ENCODE data around the gene TMEM115.

TMEM115 gene

DNA sequence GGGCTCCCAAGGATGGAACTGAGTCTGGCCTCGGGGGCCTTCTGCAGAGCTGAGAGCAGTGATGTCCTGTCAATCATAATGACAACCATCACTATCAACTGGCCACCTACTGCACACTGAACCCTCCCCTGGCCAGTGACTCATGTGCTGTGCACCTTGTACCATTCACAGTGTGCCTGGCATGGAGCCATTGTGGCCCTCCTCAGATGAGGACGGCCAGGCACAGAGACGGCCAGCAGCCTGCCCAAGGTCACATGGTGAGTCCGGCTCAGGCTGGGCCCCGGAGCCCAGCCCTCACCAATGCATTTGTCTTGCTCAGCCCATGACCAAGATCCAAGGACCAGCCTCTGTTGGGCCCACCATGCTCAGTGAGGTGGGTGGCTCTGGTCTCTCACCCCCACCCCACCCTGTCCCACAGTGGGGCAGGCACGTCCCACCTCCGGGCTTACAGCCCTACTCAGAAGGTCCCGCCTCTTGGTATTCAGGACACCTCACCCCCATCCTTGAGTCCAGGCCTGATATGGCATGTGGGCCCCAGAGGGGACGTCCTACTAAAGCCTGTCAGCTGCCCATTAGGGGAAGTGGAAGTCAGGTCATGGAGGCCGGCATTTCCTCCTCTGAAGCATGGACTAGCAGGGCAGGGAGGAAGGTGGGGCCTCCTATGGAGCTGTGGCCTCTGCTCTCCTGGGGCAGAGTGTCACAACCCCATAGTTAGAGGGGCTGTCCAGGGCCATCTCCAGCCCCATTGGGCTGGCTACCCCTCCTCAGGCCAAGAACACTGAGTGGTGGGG, 35.9 kb upstream of the TMEM115 start:
- no peak overlapping the region for H3K4me3 ChIP-seq (ENCODE audit: low read depth, low read length)

GRCh38 chr3:50393061-50393460, 33.7 kb upstream of the TMEM115 start:
- no peak for TF ChIP-seq CTCF (IDR thresholded peaks at IDR 0.05; ENCODE audit: low read depth, low read length, missing control alignments)
- H3K4me3 ChIP-seq (ENCODE audit: low read depth, low read length) = no peak overlapping the region
- no peak for DNase-seq (ENCODE audit: low read depth)
- in situ Hi-C loops (cut with HindIII; ENCODE audit: low sequenced_read_pairs) = no loop called here

More for the DNA sequence above, 35.9 kb upstream of the TMEM115 start:
- TF ChIP-seq CTCF (IDR thresholded peaks at IDR 0.05; ENCODE audit: low read depth, low read length, missing control alignments) = no peak
- no peak for DNase-seq (ENCODE audit: low read depth)
- in situ Hi-C loops (cut with HindIII; ENCODE audit: low sequenced_read_pairs) = no loop called here

DNA sequence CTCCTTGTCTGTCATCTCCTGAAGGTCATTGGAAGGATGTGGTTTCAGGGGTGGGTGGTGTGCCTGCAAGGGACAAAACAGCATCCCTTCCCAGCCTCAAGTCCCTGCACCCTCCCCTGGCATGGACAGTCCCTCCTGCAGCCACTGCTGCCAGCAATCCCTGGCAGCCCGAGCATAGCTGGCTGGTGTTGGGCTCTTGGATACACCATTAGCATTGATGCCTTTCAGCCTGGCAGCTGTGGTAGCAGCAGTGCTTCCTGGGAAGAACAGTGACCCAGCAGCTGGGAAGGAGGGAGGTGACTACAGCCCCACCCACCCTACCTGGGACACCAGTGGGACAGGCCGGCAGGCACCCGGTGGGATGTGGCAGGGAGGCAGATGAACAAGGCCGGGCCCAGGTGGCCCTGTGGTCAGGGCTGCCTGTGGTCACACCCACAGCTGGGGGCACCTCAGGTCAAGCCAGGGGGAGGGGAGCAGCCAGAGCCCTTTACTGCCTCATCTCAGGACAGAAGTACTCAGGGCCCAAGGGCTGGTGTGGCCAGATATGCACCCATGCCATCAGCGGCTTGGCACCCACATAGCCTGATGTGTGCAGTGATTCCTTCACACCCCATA, 32.9 kb upstream of the TMEM115 start:
- in situ Hi-C loops (cut with HindIII; ENCODE audit: low sequenced_read_pairs) = no loop called here

DNA sequence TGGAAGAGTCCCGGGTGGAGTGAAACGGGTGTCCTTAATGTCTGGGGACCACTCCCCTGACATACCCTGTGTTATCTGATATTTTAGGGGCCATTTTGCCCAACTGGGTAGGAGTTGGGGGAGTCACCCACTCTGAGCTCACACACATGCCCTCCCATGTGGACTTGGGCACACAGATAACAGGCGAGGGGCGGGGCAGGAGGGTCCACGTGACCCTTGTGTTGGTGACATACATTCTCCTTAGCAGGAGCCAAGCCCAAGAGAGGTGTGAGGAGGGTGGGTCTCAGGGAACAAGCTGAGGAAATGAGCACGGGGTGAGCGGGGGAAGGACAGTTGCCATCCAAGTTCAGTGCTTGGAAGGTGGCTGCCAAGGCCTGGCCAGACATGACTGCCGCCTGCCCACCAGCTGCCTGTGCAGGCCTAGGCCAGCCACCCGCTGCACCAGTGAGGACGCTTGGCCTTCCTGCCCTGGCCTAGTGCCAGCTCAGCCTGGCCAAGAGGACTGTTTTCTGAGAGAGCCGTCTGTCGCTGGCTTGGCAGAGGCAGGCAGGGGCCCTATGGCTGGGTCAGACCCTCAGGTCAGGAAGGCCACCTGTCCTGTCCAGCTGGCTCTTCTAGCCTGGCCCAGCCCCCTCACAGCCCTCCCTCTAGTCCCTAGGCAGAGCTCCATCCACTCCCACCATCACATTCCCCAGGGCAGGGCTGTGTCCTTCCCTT, 31.3 kb upstream of the TMEM115 start:
- in situ Hi-C loops (cut with HindIII; ENCODE audit: low sequenced_read_pairs) = no loop called here
- TF ChIP-seq CTCF (IDR thresholded peaks at IDR 0.05; ENCODE audit: low read depth, low read length, missing control alignments) = no peak
- no peak overlapping the region for H3K4me3 ChIP-seq (ENCODE audit: low read depth, low read length)
- DNase-seq (ENCODE audit: low read depth) = no peak

More for the DNA sequence above, 32.9 kb upstream of the TMEM115 start:
- TF ChIP-seq CTCF (IDR thresholded peaks at IDR 0.05; ENCODE audit: low read depth, low read length, missing control alignments) = no peak
- DNase-seq (ENCODE audit: low read depth) = no peak
- no peak overlapping the region for H3K4me3 ChIP-seq (ENCODE audit: low read depth, low read length)

- in situ Hi-C loops (cut with HindIII; ENCODE audit: low sequenced_read_pairs) = no loop called here
- DNase-seq (ENCODE audit: low read depth) = no peak
- no peak overlapping the region for H3K4me3 ChIP-seq (ENCODE audit: low read depth, low read length)
- no peak for TF ChIP-seq CTCF (IDR thresholded peaks at IDR 0.05; ENCODE audit: low read depth, low read length, missing control alignments)
Observed at GRCh38 chr3:50389414-50389767, 30.1 kb upstream of the TMEM115 start.

DNA sequence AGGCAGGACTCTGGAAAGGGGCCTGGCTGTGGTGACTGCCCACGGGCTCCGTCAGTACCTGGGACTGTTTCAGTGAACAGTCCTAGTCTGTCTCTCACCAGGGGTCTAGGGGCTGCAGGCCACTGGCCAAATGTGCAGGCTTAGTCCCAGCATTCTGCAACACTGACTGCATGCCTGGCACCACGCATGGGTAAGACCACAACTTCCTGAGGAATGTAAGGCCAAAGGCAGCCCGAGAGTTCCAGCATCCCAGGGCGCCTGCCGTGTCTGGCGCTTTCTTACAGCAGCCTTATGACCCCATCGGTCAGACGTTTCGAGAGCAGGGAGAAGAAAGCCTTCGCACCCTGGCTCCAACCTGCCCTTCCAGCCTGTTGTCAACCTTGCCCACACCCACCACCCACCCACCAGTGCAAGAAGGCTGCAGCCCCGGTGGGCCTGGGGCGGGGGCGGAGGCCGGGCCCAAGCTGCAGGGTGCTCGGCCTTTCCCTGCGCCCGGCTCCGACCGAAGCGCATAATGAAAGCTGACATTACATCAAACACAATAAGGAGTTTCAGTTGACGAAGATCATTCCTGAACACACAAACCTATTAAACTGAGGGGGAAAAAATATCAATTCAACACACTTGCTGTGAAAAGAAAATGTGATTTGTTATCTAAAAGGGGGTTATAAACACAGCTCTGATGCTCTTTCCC, 29.5 kb upstream of the TMEM115 start:
- in situ Hi-C loops (cut with HindIII; ENCODE audit: low sequenced_read_pairs) = no loop called here
- no peak overlapping the region for H3K4me3 ChIP-seq (ENCODE audit: low read depth, low read length)
- no peak for TF ChIP-seq CTCF (IDR thresholded peaks at IDR 0.05; ENCODE audit: low read depth, low read length, missing control alignments)
- peak; percentile 66 for DNase-seq (ENCODE audit: low read depth)
